HG02588 (cell line): ENCODE measurements around the gene LGALS8.

ENCODE experiments used
- ATAC-seq: cut with Tn5 transposase; IDR thresholded peaks from one replicate; pipeline ENCODE4 v1.9.1; 2021; ENCODE audit warnings: mild to moderate bottlenecking, moderate library complexity; ENCODE audit not compliant: unreplicated experiment

Gene LGALS8

GRCh38 chr1:236508593-236509027 is 15.2 kb upstream of the LGALS8 start:
- ATAC-seq = no peak

GRCh38 chr1:236509203-236509602 is 14.6 kb upstream of the LGALS8 start:
- no peak for ATAC-seq

- no peak for ATAC-seq
These were observed 14.0 kb upstream of the LGALS8 start for GRCh38 chr1:236509647-236510401.

- ATAC-seq = no peak
These were observed 11.9 kb upstream of the LGALS8 start for GRCh38 chr1:236511735-236512418.

- ATAC-seq = no peak
These were observed 8.9 kb upstream of the LGALS8 start for GRCh38 chr1:236514703-236515442.

GRCh38 chr1:236515443-236515958 is 8.3 kb upstream of the LGALS8 start:
- no peak for ATAC-seq

GRCh38 chr1:236516929-236517704 is 6.7 kb upstream of the LGALS8 start:
- ATAC-seq = no peak

GRCh38 chr1:236518322-236518721 is 5.5 kb upstream of the LGALS8 start:
- ATAC-seq = no peak

GRCh38 chr1:236520445-236521005 is 3.3 kb upstream of the LGALS8 start:
- ATAC-seq = no peak

- no peak for ATAC-seq
These were observed 662 bp upstream of the LGALS8 start for GRCh38 chr1:236522937-236523703.

- ATAC-seq = peak; percentile 88
These were observed 536 bp downstream of the LGALS8 start for GRCh38 chr1:236524142-236524894.

GRCh38 chr1:236524895-236525184 is 1.1 kb downstream of the LGALS8 start:
- no peak for ATAC-seq

- ATAC-seq = no peak
These were observed 2.3 kb downstream of the LGALS8 start for GRCh38 chr1:236526079-236526478.

GRCh38 chr1:236530286-236530685 is 6.5 kb downstream of the LGALS8 start:
- ATAC-seq = no peak

- no peak for ATAC-seq
These were observed 7.2 kb downstream of the LGALS8 start for GRCh38 chr1:236530959-236531358.

- ATAC-seq = no peak
These were observed 9.1 kb downstream of the LGALS8 start for GRCh38 chr1:236532850-236533249.

- no peak for ATAC-seq
These were observed 10.4 kb downstream of the LGALS8 start for GRCh38 chr1:236534151-236534651.

- no peak for ATAC-seq
These were observed 11.4 kb downstream of the LGALS8 start for GRCh38 chr1:236535190-236535589.

GRCh38 chr1:236535662-236536161 is 11.9 kb downstream of the LGALS8 start:
- no peak for ATAC-seq
